ENCODE data around the gene AGBL2.
A peak's percentile ranks its signal among the peaks of the same experiment; 100 is the strongest.
"Not testable (repeated sequence)": the region's sequence is repeated elsewhere in the genome, so short reads cannot be mapped to it uniquely, and the experiment has no call there.

Gene AGBL2

GRCh38 chr11:47724041-47724729 lies 9.0 kb upstream of the AGBL2 start:
- Histone ChIP-seq H3K27me3 (ENCODE audit: insufficient read depth, low read length) (no peaks in the 10 kb centered on the region), H3K4me3 (ENCODE audit: low read length) (no peak overlapping the region), H3K4me1 (ENCODE audit: insufficient read depth, low read length) (no peaks in the 10 kb centered on the region), H3K36me3 (ENCODE audit: insufficient read depth, low read depth, low read length) (peaks cover 96% of the 10 kb centered on the region), H3K9me3 (ENCODE audit: insufficient read depth, low read depth, low read length) (no peaks in the 10 kb centered on the region), H3K9ac (ENCODE audit: low read depth, low read length) (no peak overlapping the region), H3K27ac (ENCODE audit: low read length) (no peak overlapping the region)

- H3K4me1 ChIP-seq (ENCODE audit: insufficient read depth, low read length): no peaks in the 10 kb centered on the region
- peaks cover 96% of the 10 kb centered on the region for H3K36me3 ChIP-seq (ENCODE audit: insufficient read depth, low read depth, low read length)
- no peak overlapping the region for H3K9ac ChIP-seq (ENCODE audit: low read depth, low read length)
- H3K4me3 ChIP-seq (ENCODE audit: low read length): no peak overlapping the region
- H3K27me3 ChIP-seq (ENCODE audit: insufficient read depth, low read length): no peaks in the 10 kb centered on the region
- H3K27ac ChIP-seq (ENCODE audit: low read length): no peak overlapping the region
- no peaks in the 10 kb centered on the region for H3K9me3 ChIP-seq (ENCODE audit: insufficient read depth, low read depth, low read length)
Observed at GRCh38 chr11:47723041-47723440, 7.9 kb upstream of the AGBL2 start.

- H3K36me3 ChIP-seq (ENCODE audit: insufficient read depth, low read depth, low read length): peaks cover 92% of the 10 kb centered on the region
- no peak overlapping the region for H3K9ac ChIP-seq (ENCODE audit: low read depth, low read length)
- no peaks in the 10 kb centered on the region for H3K27me3 ChIP-seq (ENCODE audit: insufficient read depth, low read length)
- H3K4me3 ChIP-seq (ENCODE audit: low read length): no peak overlapping the region
- no peaks in the 10 kb centered on the region for H3K9me3 ChIP-seq (ENCODE audit: insufficient read depth, low read depth, low read length)
- H3K27ac ChIP-seq (ENCODE audit: low read length): no peak overlapping the region
- H3K4me1 ChIP-seq (ENCODE audit: insufficient read depth, low read length): no peaks in the 10 kb centered on the region
Observed at GRCh38 chr11:47720651-47721050, 5.5 kb upstream of the AGBL2 start.

- no peaks in the 10 kb centered on the region for H3K9me3 ChIP-seq (ENCODE audit: insufficient read depth, low read depth, low read length)
- no peak overlapping the region for H3K4me3 ChIP-seq (ENCODE audit: low read length)
- no peak overlapping the region for H3K27ac ChIP-seq (ENCODE audit: low read length)
- H3K4me1 ChIP-seq (ENCODE audit: insufficient read depth, low read length): no peaks in the 10 kb centered on the region; the same call in 1 of the 2 replicates
- H3K36me3 ChIP-seq (ENCODE audit: insufficient read depth, low read depth, low read length): peaks cover 52% of the 10 kb centered on the region
- H3K9ac ChIP-seq (ENCODE audit: low read depth, low read length): no peak overlapping the region
- H3K27me3 ChIP-seq (ENCODE audit: insufficient read depth, low read length): no peaks in the 10 kb centered on the region
Observed at GRCh38 chr11:47716692-47717091, 1.5 kb upstream of the AGBL2 start.

- Histone ChIP-seq H3K36me3 (ENCODE audit: insufficient read depth, low read depth, low read length) (peaks cover 35% of the 10 kb centered on the region), H3K4me1 (ENCODE audit: insufficient read depth, low read length) (no peaks in the 10 kb centered on the region; the same call in 1 of the 2 replicates), H3K27ac (ENCODE audit: low read length) (no peak overlapping the region), H3K9me3 (ENCODE audit: insufficient read depth, low read depth, low read length) (no peaks in the 10 kb centered on the region), H3K9ac (ENCODE audit: low read depth, low read length) (peak overlapping the region; percentile 77; the same call in 1 of the 2 replicates), H3K4me3 (ENCODE audit: low read length) (peak overlapping the region; percentile 75), H3K27me3 (ENCODE audit: insufficient read depth, low read length) (no peaks in the 10 kb centered on the region)
Observed at GRCh38 chr11:47714554-47715081, 551 bp downstream of the AGBL2 start.

GRCh38 chr11:47711816-47712215 lies 3.4 kb downstream of the AGBL2 start:
- Histone ChIP-seq H3K9ac (ENCODE audit: low read depth, low read length) (no peak overlapping the region), H3K36me3 (ENCODE audit: insufficient read depth, low read depth, low read length) (peaks cover 8% of the 10 kb centered on the region), H3K27ac (ENCODE audit: low read length) (no peak overlapping the region), H3K27me3 (ENCODE audit: insufficient read depth, low read length) (no peaks in the 10 kb centered on the region), H3K4me1 (ENCODE audit: insufficient read depth, low read length) (no peaks in the 10 kb centered on the region; the same call in 1 of the 2 replicates), H3K4me3 (ENCODE audit: low read length) (no peak overlapping the region), H3K9me3 (ENCODE audit: insufficient read depth, low read depth, low read length) (no peaks in the 10 kb centered on the region)

- no peaks in the 10 kb centered on the region for H3K27me3 ChIP-seq (ENCODE audit: insufficient read depth, low read length)
- H3K4me1 ChIP-seq (ENCODE audit: insufficient read depth, low read length): no peaks in the 10 kb centered on the region; the same call in 1 of the 2 replicates
- no peak overlapping the region for H3K4me3 ChIP-seq (ENCODE audit: low read length)
- H3K27ac ChIP-seq (ENCODE audit: low read length): no peak overlapping the region
- H3K9me3 ChIP-seq (ENCODE audit: insufficient read depth, low read depth, low read length): no peaks in the 10 kb centered on the region
- peaks cover 2% of the 10 kb centered on the region; the same call in 1 of the 2 replicates for H3K36me3 ChIP-seq (ENCODE audit: insufficient read depth, low read depth, low read length)
- no peak overlapping the region for H3K9ac ChIP-seq (ENCODE audit: low read depth, low read length)
Observed at GRCh38 chr11:47711225-47711624, 3.9 kb downstream of the AGBL2 start.

GRCh38 chr11:47707275-47707786 lies 7.8 kb downstream of the AGBL2 start:
- not testable (repeated sequence) for H3K9ac ChIP-seq (ENCODE audit: low read depth, low read length); H3K36me3 ChIP-seq (ENCODE audit: insufficient read depth, low read depth, low read length); H3K27me3 ChIP-seq (ENCODE audit: insufficient read depth, low read length); H3K9me3 ChIP-seq (ENCODE audit: insufficient read depth, low read depth, low read length); H3K4me1 ChIP-seq (ENCODE audit: insufficient read depth, low read length); H3K4me3 ChIP-seq (ENCODE audit: low read length); H3K27ac ChIP-seq (ENCODE audit: low read length)

- no peaks in the 10 kb centered on the region for H3K27me3 ChIP-seq (ENCODE audit: insufficient read depth, low read length)
Observed at GRCh38 chr11:47705721-47706120, 9.4 kb downstream of the AGBL2 start.

GRCh38 chr11:47691979-47692378 lies 23.2 kb downstream of the AGBL2 start:
- Histone ChIP-seq H3K4me1 (ENCODE audit: insufficient read depth, low read length) (no peaks in the 10 kb centered on the region), H3K9ac (ENCODE audit: low read depth, low read length) (no peak overlapping the region), H3K4me3 (ENCODE audit: low read length) (no peak overlapping the region), H3K9me3 (ENCODE audit: insufficient read depth, low read depth, low read length) (no peaks in the 10 kb centered on the region), H3K27me3 (ENCODE audit: insufficient read depth, low read length) (no peaks in the 10 kb centered on the region), H3K36me3 (ENCODE audit: insufficient read depth, low read depth, low read length) (no peaks in the 10 kb centered on the region), H3K27ac (ENCODE audit: low read length) (no peak overlapping the region)

More at GRCh38 chr11:47705721-47706120, 9.4 kb downstream of the AGBL2 start:
- no peak overlapping the region for H3K4me3 ChIP-seq (ENCODE audit: low read length)
- H3K27ac ChIP-seq (ENCODE audit: low read length): no peak overlapping the region
- no peaks in the 10 kb centered on the region for H3K9me3 ChIP-seq (ENCODE audit: insufficient read depth, low read depth, low read length)
- no peaks in the 10 kb centered on the region for H3K36me3 ChIP-seq (ENCODE audit: insufficient read depth, low read depth, low read length)
- no peak overlapping the region for H3K9ac ChIP-seq (ENCODE audit: low read depth, low read length)
- H3K4me1 ChIP-seq (ENCODE audit: insufficient read depth, low read length): no peaks in the 10 kb centered on the region

GRCh38 chr11:47689480-47689879 lies 25.7 kb downstream of the AGBL2 start:
- H3K36me3 ChIP-seq (ENCODE audit: insufficient read depth, low read depth, low read length): no peaks in the 10 kb centered on the region
- H3K9me3 ChIP-seq (ENCODE audit: insufficient read depth, low read depth, low read length): no peaks in the 10 kb centered on the region
- H3K27me3 ChIP-seq (ENCODE audit: insufficient read depth, low read length): no peaks in the 10 kb centered on the region
- H3K4me3 ChIP-seq (ENCODE audit: low read length): no peak overlapping the region
- H3K27ac ChIP-seq (ENCODE audit: low read length): no peak overlapping the region
- H3K9ac ChIP-seq (ENCODE audit: low read depth, low read length): no peak overlapping the region
- H3K4me1 ChIP-seq (ENCODE audit: insufficient read depth, low read length): no peaks in the 10 kb centered on the region

- Histone ChIP-seq H3K9me3 (ENCODE audit: insufficient read depth, low read depth, low read length) (no peaks in the 10 kb centered on the region), H3K4me1 (ENCODE audit: insufficient read depth, low read length) (no peaks in the 10 kb centered on the region), H3K9ac (ENCODE audit: low read depth, low read length) (no peak overlapping the region), H3K4me3 (ENCODE audit: low read length) (no peak overlapping the region), H3K27ac (ENCODE audit: low read length) (no peak overlapping the region), H3K27me3 (ENCODE audit: insufficient read depth, low read length) (no peaks in the 10 kb centered on the region), H3K36me3 (ENCODE audit: insufficient read depth, low read depth, low read length) (no peaks in the 10 kb centered on the region)
Observed at GRCh38 chr11:47688991-47689390, 26.2 kb downstream of the AGBL2 start.

All from iPS-20b (cell line).